Left renal cortex interstitium (tissue), 4 donors: ENCODE measurements around the gene PHLDA2. TPM values are rescaled to one million over a fixed set of nuclear protein-coding genes. Genes with fewer than 3 reads are reported as not detected.

Experiments
- DNase-seq, 4 donors: peaks; one replicate each; pipeline ENCODE4 v3.0.0-alpha.2; 2013; ENCODE audit warnings: low read depth in 4 of 4, low spot score in 2 of 4, missing footprints in 1 of 4
- polyA plus RNA-seq, 4 donors: library from polyadenylated mRNA; unstranded; fragments of 120-200 nt; gene quantifications; one replicate each; pipeline ENCODE4 v1.2.1, GENCODE V29; 2013; ENCODE audit not compliant: insufficient read length in 4 of 4

PHLDA2 gene
- 1 to 10 TPM; 1.1 to 2.7 (median 1.7) TPM for polyA plus RNA-seq

GRCh38 chr11:2928605-2929530 is at the start of gene PHLDA2:
Gene PHLDA2, minus strand, starts transcription at chr11:2929420. Its CDS starts 56 bp downstream, at chr11:2929364.
- DNase-seq = no peak

- no peak for DNase-seq
Measured at GRCh38 chr11:2977113-2977512, 47.9 kb upstream of the PHLDA2 start.

GRCh38 chr11:2976294-2977063 is 47.3 kb upstream of the PHLDA2 start:
- no peak for DNase-seq

GRCh38 chr11:2975594-2975993 is 46.4 kb upstream of the PHLDA2 start:
- no peak for DNase-seq

GRCh38 chr11:2974272-2974671 is 45.1 kb upstream of the PHLDA2 start:
- DNase-seq = no peak

GRCh38 chr11:2968341-2968900 is 39.2 kb upstream of the PHLDA2 start:
- no peak for DNase-seq

GRCh38 chr11:2964782-2965181 is 35.6 kb upstream of the PHLDA2 start:
- no peak for DNase-seq

GRCh38 chr11:2963761-2964160 is 34.5 kb upstream of the PHLDA2 start:
- DNase-seq = no peak

- DNase-seq = no peak
Measured at GRCh38 chr11:2963112-2963754, 34.0 kb upstream of the PHLDA2 start.

- no peak for DNase-seq
Measured at GRCh38 chr11:2961080-2961479, 31.9 kb upstream of the PHLDA2 start.

- no peak for DNase-seq
Measured at GRCh38 chr11:2960139-2960538, 30.9 kb upstream of the PHLDA2 start.

GRCh38 chr11:2958251-2958650 is 29.0 kb upstream of the PHLDA2 start:
- DNase-seq = no peak

- DNase-seq = peak in 1 of 4 donors; percentile 25
Measured at GRCh38 chr11:2955906-2956476, 26.8 kb upstream of the PHLDA2 start.

GRCh38 chr11:2954263-2954662 is 25.0 kb upstream of the PHLDA2 start:
- DNase-seq = no peak

GRCh38 chr11:2952290-2952689 is 23.1 kb upstream of the PHLDA2 start:
- no peak for DNase-seq

GRCh38 chr11:2951231-2952110 is 22.3 kb upstream of the PHLDA2 start:
- DNase-seq = no peak

GRCh38 chr11:2950825-2951224 is 21.6 kb upstream of the PHLDA2 start:
- no peak for DNase-seq

GRCh38 chr11:2949920-2950319 is 20.7 kb upstream of the PHLDA2 start:
- no peak for DNase-seq

- no peak for DNase-seq
Measured at GRCh38 chr11:2947744-2948143, 18.5 kb upstream of the PHLDA2 start.
